ENCODE data around the gene GABRA5. TPM values are rescaled to one million over a fixed set of nuclear protein-coding genes. Genes with fewer than 3 reads are reported as not detected.

Gene GABRA5
- total RNA-seq, 2 experiments from 2014 or later = not detected

GRCh38 chr15:26850161-26850560 is 16.7 kb upstream of the GABRA5 start:
- intact Hi-C loops (cut with micrococcal nuclease; ENCODE audit: unreplicated experiment) = no loop called here
- Histone ChIP-seq H2AFZ (ENCODE audit: low read length) (no peak overlapping the region), H4K20me1 (ENCODE audit: insufficient read depth, low read length) (no peaks in the 10 kb centered on the region), H3K9me2 (ENCODE audit: insufficient read depth, low read length) (no peaks in the 10 kb centered on the region), H3K79me2 (ENCODE audit: insufficient read depth, low read depth, low read length) (no peaks in the 10 kb centered on the region), H3K4me1 (ENCODE audit: insufficient read depth, low read length, poor library complexity, severe bottlenecking) (no peaks in the 10 kb centered on the region), H3K27ac (ENCODE audit: low read depth, low read length, poor library complexity, severe bottlenecking) (no peak overlapping the region), H3K4me2 (ENCODE audit: low read length) (no peak overlapping the region), H3K36me3 (ENCODE audit: insufficient read depth, low read length) (no peaks in the 10 kb centered on the region), H3K9me3 (ENCODE audit: low read length) (no peaks in the 10 kb centered on the region), H3K4me3 (ENCODE audit: low read depth, low read length, poor library complexity, severe bottlenecking) (no peak overlapping the region)
- no peak for DNase-seq (ENCODE audit: low spot score)
- CTCF ChIA-PET (ENCODE audit: unreplicated experiment) = no interaction called here
- no TSS peak for BruUV-seq (replicated peaks)
- POLR2A ChIA-PET = no interaction called here
- TF ChIP-seq CTCF (conservative IDR thresholded peaks at IDR 0.05; ENCODE audit: low read length) (no peak), EZH2phosphoT487 (IDR thresholded peaks at IDR 0.05; ENCODE audit: borderline replicate concordance, low read depth, low read length) (no peak)

GRCh38 chr15:26852980-26853379 is 13.9 kb upstream of the GABRA5 start:
- no peaks in the 10 kb centered on the region for H3K9me2 ChIP-seq (ENCODE audit: insufficient read depth, low read length)
- no TSS peak for BruUV-seq (replicated peaks)
- H3K9me3 ChIP-seq (ENCODE audit: low read length) = no peaks in the 10 kb centered on the region
- DNase-seq (ENCODE audit: low spot score) = no peak
- no peak overlapping the region for H3K4me2 ChIP-seq (ENCODE audit: low read length)
- intact Hi-C loops (cut with micrococcal nuclease; ENCODE audit: unreplicated experiment) = no loop called here
- H3K4me1 ChIP-seq (ENCODE audit: insufficient read depth, low read length, poor library complexity, severe bottlenecking) = no peaks in the 10 kb centered on the region
- no peak overlapping the region for H3K4me3 ChIP-seq (ENCODE audit: low read depth, low read length, poor library complexity, severe bottlenecking)
- H3K27ac ChIP-seq (ENCODE audit: low read depth, low read length, poor library complexity, severe bottlenecking) = no peak overlapping the region
- no peaks in the 10 kb centered on the region for H4K20me1 ChIP-seq (ENCODE audit: insufficient read depth, low read length)
- ChIA-PET POLR2A (no interaction called here), CTCF (ENCODE audit: unreplicated experiment) (no interaction called here)
- no peaks in the 10 kb centered on the region for H3K79me2 ChIP-seq (ENCODE audit: insufficient read depth, low read depth, low read length)
- H3K36me3 ChIP-seq (ENCODE audit: insufficient read depth, low read length) = no peaks in the 10 kb centered on the region
- no peak for TF ChIP-seq CTCF (conservative IDR thresholded peaks at IDR 0.05; ENCODE audit: low read length)
- TF ChIP-seq EZH2phosphoT487 (IDR thresholded peaks at IDR 0.05; ENCODE audit: borderline replicate concordance, low read depth, low read length) = no peak
- no peak overlapping the region for H2AFZ ChIP-seq (ENCODE audit: low read length)

GRCh38 chr15:26854435-26854834 is 12.4 kb upstream of the GABRA5 start:
- ChIA-PET POLR2A (no interaction called here), CTCF (ENCODE audit: unreplicated experiment) (no interaction called here)
- Histone ChIP-seq H3K4me2 (ENCODE audit: low read length) (no peak overlapping the region), H3K9me3 (ENCODE audit: low read length) (no peaks in the 10 kb centered on the region), H3K9me2 (ENCODE audit: insufficient read depth, low read length) (no peaks in the 10 kb centered on the region), H3K27ac (ENCODE audit: low read depth, low read length, poor library complexity, severe bottlenecking) (no peak overlapping the region), H3K4me3 (ENCODE audit: low read depth, low read length, poor library complexity, severe bottlenecking) (no peak overlapping the region), H3K79me2 (ENCODE audit: insufficient read depth, low read depth, low read length) (no peaks in the 10 kb centered on the region), H4K20me1 (ENCODE audit: insufficient read depth, low read length) (no peaks in the 10 kb centered on the region), H2AFZ (ENCODE audit: low read length) (no peak overlapping the region), H3K36me3 (ENCODE audit: insufficient read depth, low read length) (no peaks in the 10 kb centered on the region), H3K4me1 (ENCODE audit: insufficient read depth, low read length, poor library complexity, severe bottlenecking) (no peaks in the 10 kb centered on the region)
- intact Hi-C loops (cut with micrococcal nuclease; ENCODE audit: unreplicated experiment) = no loop called here
- BruUV-seq (replicated peaks) = no TSS peak
- TF ChIP-seq EZH2phosphoT487 (IDR thresholded peaks at IDR 0.05; ENCODE audit: borderline replicate concordance, low read depth, low read length) (no peak), CTCF (conservative IDR thresholded peaks at IDR 0.05; ENCODE audit: low read length) (no peak)
- DNase-seq (ENCODE audit: low spot score) = no peak

All from OCI-LY7 (cell line).